SK-N-SH treated with all-trans-retinoic acid at 6 μM for 48 hours (cell line): ENCODE measurements around the gene AHSG.

ENCODE experiments used
- ATAC-seq: fragments of 200-7000 bp; cut with Tn5 transposase; 3 replicates; pipeline ENCODE4 v1.9.1; 2020; ENCODE audit warnings: mild to moderate bottlenecking, moderate library complexity
- ARNTL ChIP-seq: fragments of 450-650 bp; formaldehyde crosslinking; IDR thresholded peaks from 2 replicates; pipeline ENCODE4 v1.5.0; 2020; ENCODE audit warnings: low read depth, mild to moderate bottlenecking, moderate library complexity, borderline replicate concordance
- BACH2 ChIP-seq: fragments of 250-450 bp; sonication (Bioruptor Pico); IDR thresholded peaks from 2 replicates; pipeline ENCODE4 v1.9.0; 2021; ENCODE audit warnings: mild to moderate bottlenecking, borderline replicate concordance
- CREB5 ChIP-seq: fragments of 250-450 bp; sonication (Bioruptor Pico); IDR thresholded peaks from 2 replicates; pipeline ENCODE4 v1.5.1; 2020; ENCODE audit warnings: low read depth, mild to moderate bottlenecking, moderate library complexity
- CSDC2 ChIP-seq: fragments of 250-450 bp; sonication (Bioruptor Pico); IDR thresholded peaks from 2 replicates; pipeline ENCODE4 v1.5.0; 2020; ENCODE audit warnings: mild to moderate bottlenecking, moderate library complexity
- CSRNP3 ChIP-seq: fragments of 250-450 bp; sonication (Bioruptor Pico); IDR thresholded peaks from 2 replicates; pipeline ENCODE4 v1.5.1; 2021; ENCODE audit warnings: mild to moderate bottlenecking, moderate library complexity
- ESRRG ChIP-seq: fragments of 250-450 bp; sonication (Bioruptor Pico); IDR thresholded peaks from 2 replicates; pipeline ENCODE4 v1.6.1; 2021; ENCODE audit warnings: mild to moderate bottlenecking
- GLIS3 ChIP-seq: fragments of 250-450 bp; sonication (Bioruptor Pico); IDR thresholded peaks from 2 replicates; pipeline ENCODE4 v1.5.0; 2020; ENCODE audit warnings: mild to moderate bottlenecking, moderate library complexity
- ISL1 ChIP-seq: fragments of 250-450 bp; sonication (Bioruptor Pico); IDR thresholded peaks from 2 replicates; pipeline ENCODE4 v2.1.2; 2022; ENCODE audit warnings: mild to moderate bottlenecking, moderate library complexity
- OSR1 ChIP-seq: fragments of 250-450 bp; sonication (Bioruptor Pico); IDR thresholded peaks from 2 replicates; pipeline ENCODE4 v1.8.0; 2022; ENCODE audit warnings: moderate library complexity, mild to moderate bottlenecking, inconsistent platforms
- PATZ1 ChIP-seq: fragments of 250-450 bp; sonication (Bioruptor Pico); IDR thresholded peaks from 2 replicates; pipeline ENCODE4 v1.8.0; 2020; ENCODE audit warnings: mild to moderate bottlenecking, moderate library complexity, borderline replicate concordance
- POU6F1 ChIP-seq: fragments of 250-450 bp; sonication (Bioruptor Pico); IDR thresholded peaks from 2 replicates; pipeline ENCODE4 v1.8.0; 2021; ENCODE audit warnings: low read depth, mild to moderate bottlenecking, moderate library complexity, borderline replicate concordance
- PPARA ChIP-seq: fragments of 250-450 bp; sonication (Bioruptor Pico); IDR thresholded peaks from 2 replicates; pipeline ENCODE4 v1.5.0; 2020; ENCODE audit warnings: mild to moderate bottlenecking, borderline replicate concordance
- SNAI2 ChIP-seq: fragments of 250-450 bp; sonication (Bioruptor Pico); IDR thresholded peaks from 2 replicates; pipeline ENCODE4 v1.5.0; 2020; ENCODE audit warnings: mild to moderate bottlenecking, moderate library complexity
- TSHZ2 ChIP-seq: fragments of 250-450 bp; sonication (Bioruptor Pico); IDR thresholded peaks from 2 replicates; pipeline ENCODE4 v1.5.0; 2020; ENCODE audit warnings: mild to moderate bottlenecking, moderate library complexity
- ZFP30 ChIP-seq: fragments of 450-650 bp; formaldehyde crosslinking; IDR thresholded peaks from 2 replicates; pipeline ENCODE4 v1.5.0; 2022; ENCODE audit warnings: mild to moderate bottlenecking, moderate library complexity
- ZNF565 ChIP-seq: fragments of 450-650 bp; formaldehyde crosslinking; conservative IDR thresholded peaks from 2 replicates; pipeline ENCODE4 v1.5.0; 2020; ENCODE audit warnings: low read depth, mild to moderate bottlenecking, moderate library complexity
- ZNF70 ChIP-seq: fragments of 450-650 bp; formaldehyde crosslinking; IDR thresholded peaks from 2 replicates; pipeline ENCODE4 v1.5.0; 2020; ENCODE audit warnings: mild to moderate bottlenecking, moderate library complexity
- ZNF8 ChIP-seq: fragments of 450-650 bp; formaldehyde crosslinking; IDR thresholded peaks from 2 replicates; pipeline ENCODE4 v1.5.0; 2020; ENCODE audit warnings: mild to moderate bottlenecking, moderate library complexity

The AHSG gene

GRCh38 chr3:186605078-186605477, 7.8 kb upstream of the AHSG start:
- ATAC-seq, result no peak
- TF ChIP-seq TSHZ2 (CRISPR knock-in tag) (no peak), ZNF70 (CRISPR knock-in tag) (no peak), SNAI2 (CRISPR knock-in tag) (no peak), CREB5 (CRISPR knock-in tag) (no peak), PATZ1 (CRISPR knock-in tag) (no peak), ZNF8 (no peak), GLIS3 (CRISPR knock-in tag) (no peak), BACH2 (CRISPR knock-in tag) (no peak), ARNTL (CRISPR knock-in tag) (no peak)

- ATAC-seq, result no peak
- TF ChIP-seq GLIS3 (CRISPR knock-in tag) (no peak), OSR1 (CRISPR knock-in tag) (no peak), ZNF565 (no peak), SNAI2 (CRISPR knock-in tag) (no peak), ZNF8 (no peak), ISL1 (CRISPR knock-in tag) (no peak), CSDC2 (CRISPR knock-in tag) (no peak), POU6F1 (CRISPR knock-in tag) (no peak), ZFP30 (CRISPR knock-in tag) (no peak), ARNTL (CRISPR knock-in tag) (no peak), CSRNP3 (no peak), PPARA (CRISPR knock-in tag) (no peak), CREB5 (CRISPR knock-in tag) (no peak), ESRRG (CRISPR knock-in tag) (no peak)
- TF ChIP-seq, all 23 proteins: peak for 0
These were observed 7.0 kb upstream of the AHSG start for GRCh38 chr3:186605561-186606545.
